Measurements from ENCODE around the gene METTL25B. TPM values are rescaled to one million over a fixed set of nuclear protein-coding genes. Genes with fewer than 3 reads are reported as not detected.

The METTL25B gene
- total RNA-seq, 1 experiment from 2014 or later, result 51.0 TPM

DNA sequence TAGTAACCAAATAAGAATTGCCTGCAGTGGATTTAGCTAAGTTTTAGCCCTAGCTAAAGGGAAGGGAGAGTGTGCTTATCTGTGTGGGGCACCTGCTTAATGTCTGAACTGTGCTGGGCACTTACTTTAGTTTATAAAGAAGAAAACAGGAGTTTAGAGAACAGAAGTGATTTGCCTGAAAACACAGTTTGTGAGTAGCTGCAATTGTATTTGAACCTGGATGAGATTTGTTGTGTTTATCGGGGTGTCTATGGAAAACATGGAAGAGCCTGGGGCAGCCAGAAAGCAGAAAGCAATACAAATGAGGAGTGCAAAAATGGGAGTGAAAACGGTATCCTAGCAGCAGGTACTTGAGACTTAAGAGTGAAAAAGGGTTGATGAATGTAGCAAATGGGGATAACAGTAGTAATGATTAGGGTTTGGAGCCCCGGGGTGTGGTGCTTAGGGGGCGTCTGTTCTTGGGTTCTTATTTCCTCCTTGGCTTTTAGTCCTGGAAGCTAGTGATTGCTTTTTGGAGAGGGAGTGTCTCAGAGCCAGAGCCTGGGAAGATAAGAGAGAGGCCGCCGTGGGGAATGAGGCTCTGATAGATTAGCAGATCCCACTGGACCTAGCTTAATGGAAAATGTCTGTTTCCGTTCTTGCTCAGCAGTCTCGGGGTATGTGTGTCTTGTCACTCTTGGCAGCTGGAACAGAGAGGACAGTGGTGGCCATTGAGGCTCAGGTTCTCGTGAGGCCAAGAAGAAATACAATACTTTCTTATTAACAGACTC, 44.6 kb downstream of the METTL25B start:
- Histone ChIP-seq H3K9me3 (ENCODE audit: insufficient read depth, low read depth) (no peaks in the 10 kb centered on the region), H3K4me1 (replicated peaks; ENCODE audit: insufficient read depth) (peaks cover 9% of the 10 kb centered on the region), H3K4me3 (no peak overlapping the region), H2AFZ (no peak overlapping the region), H3K27ac (no peak overlapping the region), H3K79me2 (ENCODE audit: low read depth) (peaks cover 94% of the 10 kb centered on the region), H3K27me3 (ENCODE audit: insufficient read depth, low read depth) (no peaks in the 10 kb centered on the region), H3F3A (ENCODE audit: insufficient read depth, low read depth) (peaks cover 17% of the 10 kb centered on the region; the same call in 1 of the 2 replicates), H4K20me1 (ENCODE audit: insufficient read depth) (peaks cover 57% of the 10 kb centered on the region), H3K4me2 (no peak overlapping the region), H3K36me3 (ENCODE audit: low read depth) (peaks cover 20% of the 10 kb centered on the region; the same call in 1 of the 2 replicates), H3K9me2 (ENCODE audit: insufficient read depth) (no peaks in the 10 kb centered on the region)
- POLR2A ChIA-PET (ENCODE audit: unreplicated experiment), result interaction anchor here (0.7 kb wide), 1 partner anchor 42 kb away, joined by 8 read pairs; no protein-coding TSS in a partner anchor
- DNase-seq, result no peak
- CTCF ChIA-PET, result interaction anchor here (0.5 to 0.6 kb wide), 2 partner anchors 44 to 54 kb away, joined by 3 read pairs; no protein-coding TSS in a partner anchor
- BruUV-seq (replicated peaks), result no TSS peak
- intact Hi-C loops (cut with micrococcal nuclease; ENCODE audit: unreplicated experiment), result no loop called here
- no peak for TF ChIP-seq EZH2 (IDR thresholded peaks at IDR 0.05; ENCODE audit: low read depth)
- TF ChIP-seq, protein P1, sequence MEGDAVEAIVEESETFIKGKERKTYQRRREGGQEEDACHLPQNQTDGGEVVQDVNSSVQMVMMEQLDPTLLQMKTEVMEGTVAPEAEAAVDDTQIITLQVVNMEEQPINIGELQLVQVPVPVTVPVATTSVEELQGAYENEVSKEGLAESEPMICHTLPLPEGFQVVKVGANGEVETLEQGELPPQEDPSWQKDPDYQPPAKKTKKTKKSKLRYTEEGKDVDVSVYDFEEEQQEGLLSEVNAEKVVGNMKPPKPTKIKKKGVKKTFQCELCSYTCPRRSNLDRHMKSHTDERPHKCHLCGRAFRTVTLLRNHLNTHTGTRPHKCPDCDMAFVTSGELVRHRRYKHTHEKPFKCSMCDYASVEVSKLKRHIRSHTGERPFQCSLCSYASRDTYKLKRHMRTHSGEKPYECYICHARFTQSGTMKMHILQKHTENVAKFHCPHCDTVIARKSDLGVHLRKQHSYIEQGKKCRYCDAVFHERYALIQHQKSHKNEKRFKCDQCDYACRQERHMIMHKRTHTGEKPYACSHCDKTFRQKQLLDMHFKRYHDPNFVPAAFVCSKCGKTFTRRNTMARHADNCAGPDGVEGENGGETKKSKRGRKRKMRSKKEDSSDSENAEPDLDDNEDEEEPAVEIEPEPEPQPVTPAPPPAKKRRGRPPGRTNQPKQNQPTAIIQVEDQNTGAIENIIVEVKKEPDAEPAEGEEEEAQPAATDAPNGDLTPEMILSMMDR (conservative IDR thresholded peaks at IDR 0.05), result no peak

DNA sequence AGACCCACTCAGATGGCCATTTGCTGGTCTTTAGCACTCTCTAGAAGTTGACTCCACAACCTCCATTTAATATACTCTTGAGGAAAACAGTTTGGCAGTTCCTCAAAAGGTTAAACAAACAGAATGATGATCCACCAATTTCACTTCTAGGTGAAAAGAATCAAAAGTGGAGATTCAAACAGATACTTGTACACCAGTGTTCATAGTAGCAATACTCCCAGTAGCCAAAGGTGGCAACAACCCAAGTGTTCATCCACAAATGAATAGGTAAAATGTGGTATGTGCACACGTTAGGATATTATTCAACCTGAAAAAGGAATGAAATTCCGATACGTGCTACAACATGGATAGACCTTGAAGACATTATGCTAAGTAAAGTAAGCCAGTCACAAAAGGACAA, 45.3 kb downstream of the METTL25B start:
- H3K9me2 ChIP-seq (ENCODE audit: insufficient read depth), result no peaks in the 10 kb centered on the region
- H3K79me2 ChIP-seq (ENCODE audit: low read depth), result peaks cover 94% of the 10 kb centered on the region
- no peak overlapping the region for H2AFZ ChIP-seq
- DNase-seq, result no peak
- intact Hi-C loops (cut with micrococcal nuclease; ENCODE audit: unreplicated experiment), result no loop called here
- POLR2A ChIA-PET (ENCODE audit: unreplicated experiment), result no interaction called here
- H3K4me3 ChIP-seq, result no peak overlapping the region
- H3K27me3 ChIP-seq (ENCODE audit: insufficient read depth, low read depth), result no peaks in the 10 kb centered on the region
- no peak for TF ChIP-seq EZH2 (IDR thresholded peaks at IDR 0.05; ENCODE audit: low read depth)
- TF ChIP-seq, protein P1 (conservative IDR thresholded peaks at IDR 0.05), result no peak; the same call in 1 of the 2 replicates
- H3K9me3 ChIP-seq (ENCODE audit: insufficient read depth, low read depth), result no peaks in the 10 kb centered on the region
- peaks cover 60% of the 10 kb centered on the region for H4K20me1 ChIP-seq (ENCODE audit: insufficient read depth)
- no peak overlapping the region for H3K4me2 ChIP-seq
- H3K4me1 ChIP-seq (replicated peaks; ENCODE audit: insufficient read depth), result peaks cover 8% of the 10 kb centered on the region
- H3K27ac ChIP-seq, result no peak overlapping the region
- CTCF ChIA-PET, result interaction anchor here (0.6 kb wide), 1 partner anchor 54 kb away, joined by 3 read pairs; no protein-coding TSS in a partner anchor
- H3F3A ChIP-seq (ENCODE audit: insufficient read depth, low read depth), result peaks cover 20% of the 10 kb centered on the region; the same call in 1 of the 2 replicates
- peaks cover 20% of the 10 kb centered on the region; the same call in 1 of the 2 replicates for H3K36me3 ChIP-seq (ENCODE audit: low read depth)
- no TSS peak for BruUV-seq (replicated peaks)

DNA sequence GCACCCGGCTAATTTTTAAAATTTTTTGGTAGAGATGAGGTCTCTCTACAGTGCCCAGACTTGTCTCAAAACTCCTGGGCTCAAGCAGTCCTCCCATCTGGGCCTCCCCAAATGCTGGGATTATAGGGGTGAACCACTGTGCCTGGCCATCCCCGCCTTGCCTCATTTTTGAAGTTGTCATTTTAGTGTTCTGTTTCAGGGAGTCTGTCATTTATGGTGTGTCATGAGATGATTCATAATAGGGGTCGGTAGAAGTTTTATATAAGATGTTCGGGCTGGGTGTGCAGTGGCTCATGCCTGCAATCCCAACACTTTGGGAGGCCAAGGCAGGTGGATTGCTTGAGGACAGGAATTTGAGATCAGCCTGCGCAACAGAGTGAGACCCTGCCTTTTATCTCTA, 47.5 kb downstream of the METTL25B start:
- Histone ChIP-seq H3K4me3 (no peak overlapping the region), H3K79me2 (ENCODE audit: low read depth) (peaks cover 88% of the 10 kb centered on the region), H3K9me3 (ENCODE audit: insufficient read depth, low read depth) (no peaks in the 10 kb centered on the region), H3K4me1 (replicated peaks; ENCODE audit: insufficient read depth) (no peaks in the 10 kb centered on the region), H3K27ac (no peak overlapping the region), H4K20me1 (ENCODE audit: insufficient read depth) (peaks cover 61% of the 10 kb centered on the region), H3K27me3 (ENCODE audit: insufficient read depth, low read depth) (no peaks in the 10 kb centered on the region), H3K4me2 (no peak overlapping the region), H3F3A (ENCODE audit: insufficient read depth, low read depth) (peaks cover 20% of the 10 kb centered on the region; the same call in 1 of the 2 replicates), H3K36me3 (ENCODE audit: low read depth) (peaks cover 11% of the 10 kb centered on the region; the same call in 1 of the 2 replicates), H3K9me2 (ENCODE audit: insufficient read depth) (no peaks in the 10 kb centered on the region), H2AFZ (no peak overlapping the region)
- BruUV-seq (replicated peaks), result no TSS peak
- ChIA-PET POLR2A (ENCODE audit: unreplicated experiment) (no interaction called here), CTCF (interaction anchor here (0.6 kb wide), 1 partner anchor 17 kb away, joined by 3 read pairs; no protein-coding TSS in a partner anchor)
- TF ChIP-seq EZH2 (IDR thresholded peaks at IDR 0.05; ENCODE audit: low read depth), result no peak
- TF ChIP-seq, protein P1 (conservative IDR thresholded peaks at IDR 0.05), result no peak
- intact Hi-C loops (cut with micrococcal nuclease; ENCODE audit: unreplicated experiment), result no loop called here
- no peak for DNase-seq

Data from PC-9 (cell line).